NCI-H82 treated with DMSO at 0.1 percent for 48 hours (cell line): ENCODE measurements around the gene PEMT.

Experiments used
- DNase-seq: peaks from one replicate; lab custom pipeline; 2025; ENCODE audit not compliant: unreplicated experiment; lab: John Stamatoyannopoulos, UW

PEMT gene

DNA sequence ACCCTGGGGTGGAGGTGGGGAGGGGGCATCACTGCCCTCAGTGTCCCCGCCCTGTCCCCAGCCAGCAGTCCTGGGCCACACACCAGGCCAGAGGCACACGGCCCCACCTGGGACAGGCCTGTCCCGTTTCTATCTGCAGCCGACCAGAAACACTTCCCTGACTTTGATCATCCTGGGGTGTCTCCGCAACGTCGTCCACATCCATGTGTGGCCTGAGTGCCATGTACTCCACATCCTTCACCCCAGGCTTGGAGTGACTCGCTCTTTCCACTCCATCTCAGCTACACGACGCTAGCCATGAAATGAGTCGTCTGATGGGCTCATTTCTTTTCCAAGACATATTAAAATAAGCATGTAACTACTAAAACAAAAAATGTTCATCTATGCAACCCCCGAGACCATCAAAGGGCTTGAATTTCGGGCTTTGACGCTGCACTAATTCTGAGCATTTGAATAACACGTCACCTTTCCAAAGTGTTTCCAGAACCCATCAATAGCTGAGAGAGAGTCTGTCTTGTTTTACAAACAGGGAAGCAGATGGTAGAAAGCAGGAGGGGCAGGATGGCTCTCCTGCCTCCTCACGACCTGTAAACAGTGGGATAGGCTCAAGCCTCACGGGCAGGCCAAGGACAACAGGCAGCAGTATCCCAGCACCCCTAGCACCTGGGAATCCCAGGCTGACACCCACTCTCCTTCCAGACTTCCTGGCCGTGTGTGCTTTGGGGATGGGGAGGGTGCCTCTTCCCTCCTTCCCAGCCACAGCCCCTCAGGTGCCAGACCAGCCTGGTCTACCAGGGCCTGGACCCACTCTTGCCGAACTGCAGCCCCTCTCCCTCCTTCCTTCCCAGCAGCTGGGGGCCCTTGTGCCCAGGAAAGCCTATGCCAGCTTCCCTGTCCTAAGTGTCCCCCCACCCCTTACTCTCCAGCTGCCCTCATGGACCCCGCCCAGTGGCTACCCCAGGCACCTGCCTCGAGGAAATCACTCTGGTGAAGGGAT lies 75.3 kb downstream of the PEMT start:
- peak; percentile 30 for DNase-seq

DNA sequence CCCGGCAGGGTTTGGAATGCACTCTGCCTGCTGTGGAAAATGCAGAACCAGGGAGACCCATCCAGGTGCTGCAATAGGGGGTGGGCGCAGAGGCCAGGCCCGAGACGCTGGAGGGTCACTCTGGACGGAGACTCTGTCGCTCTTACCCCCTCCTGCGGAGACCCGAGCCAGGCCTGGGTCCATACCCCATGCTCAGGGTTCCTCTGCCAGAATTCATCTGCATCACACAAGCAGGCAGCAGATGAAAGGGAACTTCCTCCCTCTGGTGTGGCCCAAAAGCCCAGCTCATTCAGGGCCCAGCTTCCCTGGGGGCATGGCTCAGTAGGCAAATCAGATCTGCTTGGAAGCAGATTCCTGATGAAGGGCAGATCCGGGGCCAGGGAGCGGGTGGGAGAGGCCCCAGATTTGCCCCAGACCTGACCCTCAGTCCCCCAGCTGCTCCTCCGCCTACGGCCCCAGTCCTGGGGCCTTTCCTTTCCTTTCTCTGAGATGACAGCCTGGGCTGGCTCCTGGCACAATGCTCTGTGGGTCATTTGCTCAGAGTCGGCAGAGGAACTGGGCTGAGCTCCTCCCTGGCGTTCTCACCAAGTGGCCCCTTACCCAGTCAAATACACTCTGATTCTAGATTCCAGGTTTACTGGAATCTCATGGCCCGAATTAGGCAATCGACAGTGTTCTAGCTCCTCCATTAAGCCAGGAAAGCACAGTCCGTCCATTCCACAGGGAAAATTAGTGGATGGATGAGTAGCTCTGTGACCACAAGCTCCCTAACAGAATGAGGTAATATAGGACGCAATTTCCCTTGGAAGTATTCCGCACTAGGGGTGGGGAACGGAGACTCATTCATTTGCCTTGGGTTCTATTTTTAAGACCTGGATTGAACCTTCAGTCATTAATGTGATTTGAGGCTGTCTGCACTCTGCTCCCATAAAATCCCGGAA lies 76.2 kb downstream of the PEMT start:
- DNase-seq, result peak; percentile 31

GRCh38 chr17:17514361-17514992 lies 77.0 kb downstream of the PEMT start:
- no peak for DNase-seq

DNA sequence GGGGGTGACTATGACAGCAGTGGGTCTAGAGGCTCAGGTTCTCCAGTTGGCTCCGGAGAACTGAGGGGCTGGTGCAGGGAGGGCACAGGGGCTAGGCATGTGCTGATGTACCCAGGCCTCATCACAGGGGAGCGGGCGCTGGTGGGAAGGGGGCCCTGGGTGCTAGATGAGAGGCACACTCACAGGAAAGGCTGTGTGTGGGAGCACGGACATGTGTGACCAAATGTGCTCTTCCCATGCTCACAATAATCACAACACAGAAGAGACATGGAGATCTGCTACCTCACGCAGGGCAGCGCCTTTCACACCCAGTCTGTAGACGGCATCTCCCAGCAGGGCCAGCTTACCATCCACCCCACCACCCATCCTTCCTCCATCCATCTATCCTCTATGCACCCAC lies 77.9 kb downstream of the PEMT start:
- no peak for DNase-seq

DNA sequence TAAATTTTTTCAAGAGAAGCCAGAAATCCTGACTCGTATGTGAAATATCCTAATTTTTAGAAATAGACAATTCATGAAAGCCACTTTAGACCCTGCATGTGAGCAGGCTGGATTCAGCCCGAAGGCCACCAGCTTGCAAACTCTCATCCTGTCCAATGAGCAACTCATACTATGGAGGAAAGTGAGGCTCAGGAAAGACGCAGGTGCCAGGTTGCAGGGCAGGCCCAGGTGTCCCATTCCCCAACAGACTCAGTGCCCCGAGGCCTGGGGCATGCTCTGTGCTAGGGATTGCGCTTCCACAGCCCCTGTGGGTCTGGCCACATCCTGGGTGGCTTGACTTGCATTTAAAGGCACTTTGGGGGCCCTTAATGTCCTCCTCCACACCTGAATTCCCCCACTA lies 78.6 kb downstream of the PEMT start:
- no peak for DNase-seq

DNA sequence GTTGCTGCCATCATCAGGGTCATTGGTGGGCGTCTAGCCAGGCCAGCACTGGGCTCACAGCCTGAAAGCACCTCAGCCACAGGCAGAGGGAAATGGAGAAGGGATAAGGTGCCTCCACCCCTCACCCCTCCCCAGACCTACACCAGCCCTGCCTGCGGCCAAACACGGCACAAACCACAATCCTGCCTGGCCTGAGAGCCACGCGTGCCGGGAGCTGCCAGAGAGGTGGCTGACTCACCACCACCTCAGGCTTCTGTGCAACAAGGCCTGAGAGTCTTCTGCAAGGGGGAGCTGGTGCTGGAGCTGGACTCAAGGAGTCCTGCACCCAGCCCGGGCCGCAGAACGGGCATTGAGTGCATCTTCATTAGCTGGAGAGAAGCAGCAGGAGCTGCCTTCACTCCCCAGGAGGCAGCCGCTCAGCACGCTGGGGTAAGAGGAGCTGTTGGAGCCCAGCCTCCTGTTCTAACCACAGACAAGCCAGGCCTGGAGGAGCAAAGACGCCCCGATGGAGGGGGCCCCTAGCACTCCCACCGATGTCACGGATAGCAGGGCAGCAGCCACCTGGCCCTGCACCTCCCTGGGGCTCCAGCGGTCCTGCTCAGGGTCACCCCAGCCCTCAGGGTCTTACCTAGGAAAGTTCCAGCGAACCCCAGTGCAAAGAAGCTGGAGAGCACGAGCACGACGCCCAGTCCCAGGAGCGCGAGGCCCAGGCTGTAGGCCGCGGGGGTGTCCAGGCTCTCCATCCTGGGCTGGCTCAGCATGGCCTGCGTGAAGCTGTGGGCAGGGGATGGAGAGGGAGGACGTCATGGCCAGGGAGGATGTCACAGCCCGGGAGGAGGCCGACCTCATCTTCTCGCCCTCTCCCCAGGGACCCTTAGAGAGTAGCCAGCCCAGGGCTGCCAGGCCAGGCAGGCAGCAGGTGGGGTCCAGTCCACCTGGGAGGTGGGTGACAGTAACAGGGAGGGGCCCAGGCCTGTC lies 79.3 kb downstream of the PEMT start:
- no peak for DNase-seq

DNA sequence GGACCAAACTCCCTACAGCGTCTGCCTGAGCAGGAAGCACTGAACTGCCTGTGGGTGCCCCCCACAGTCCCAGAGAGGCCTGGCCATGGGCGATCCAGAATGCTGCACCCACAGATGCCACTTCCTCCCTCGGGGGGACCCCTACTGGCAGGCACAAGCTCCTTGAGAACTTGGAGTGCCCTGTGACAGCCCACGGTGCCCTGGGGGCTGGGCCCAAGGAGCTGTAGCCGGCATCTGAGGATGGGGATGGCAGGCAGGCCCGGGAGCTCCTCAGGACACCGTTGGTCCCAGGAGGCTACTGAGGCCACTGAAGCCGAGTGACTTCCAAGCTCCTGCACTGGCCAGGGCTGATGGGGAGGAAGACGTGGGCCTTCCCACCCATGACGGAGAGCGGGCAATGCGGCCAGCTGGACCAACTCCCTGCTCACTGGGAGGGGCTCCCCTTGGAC lies 80.2 kb downstream of the PEMT start:
- no peak for DNase-seq

DNA sequence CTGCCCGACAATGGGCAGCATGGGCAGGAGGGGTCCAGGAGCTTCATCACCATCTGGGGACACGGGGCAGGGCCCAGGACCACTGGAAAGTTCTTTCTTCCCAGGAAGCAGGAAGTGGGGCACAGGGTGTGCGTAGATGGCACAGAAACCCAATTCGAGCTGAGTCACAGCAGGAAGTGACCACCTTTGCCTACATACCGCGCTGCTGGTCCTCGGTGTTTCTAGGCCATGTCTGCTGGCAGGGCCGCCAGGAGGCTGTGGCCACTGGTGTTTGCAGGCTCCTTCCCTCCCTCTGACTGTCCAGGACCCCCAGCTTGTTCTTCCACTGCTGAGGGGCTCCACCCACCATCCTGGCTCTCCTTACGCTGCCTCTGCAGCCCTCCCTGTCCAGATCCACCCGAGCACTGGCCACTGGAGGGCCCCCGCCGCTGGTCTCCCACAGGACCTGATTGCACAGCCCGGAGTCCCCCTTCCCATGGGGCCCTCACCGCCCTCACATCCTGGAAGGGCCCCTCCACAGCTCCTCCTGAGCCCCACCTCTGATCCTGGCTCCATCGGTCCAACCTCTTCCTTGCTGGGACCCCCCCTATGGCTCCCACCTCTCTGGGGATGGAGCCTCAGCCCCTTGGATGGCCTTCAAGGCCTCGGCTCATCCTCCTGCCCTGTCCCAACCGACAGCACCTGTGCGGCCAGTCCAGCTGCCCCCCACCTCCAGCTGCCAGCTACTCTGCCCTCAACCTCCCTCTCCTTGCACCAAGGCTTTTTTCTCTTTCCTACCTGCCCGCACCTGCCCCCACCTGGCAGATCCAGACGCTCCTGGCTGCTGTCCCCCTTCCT lies 80.8 kb downstream of the PEMT start:
- DNase-seq, result no peak

- DNase-seq, result no peak
These were observed 81.7 kb downstream of the PEMT start for GRCh38 chr17:17509601-17510425.

DNA sequence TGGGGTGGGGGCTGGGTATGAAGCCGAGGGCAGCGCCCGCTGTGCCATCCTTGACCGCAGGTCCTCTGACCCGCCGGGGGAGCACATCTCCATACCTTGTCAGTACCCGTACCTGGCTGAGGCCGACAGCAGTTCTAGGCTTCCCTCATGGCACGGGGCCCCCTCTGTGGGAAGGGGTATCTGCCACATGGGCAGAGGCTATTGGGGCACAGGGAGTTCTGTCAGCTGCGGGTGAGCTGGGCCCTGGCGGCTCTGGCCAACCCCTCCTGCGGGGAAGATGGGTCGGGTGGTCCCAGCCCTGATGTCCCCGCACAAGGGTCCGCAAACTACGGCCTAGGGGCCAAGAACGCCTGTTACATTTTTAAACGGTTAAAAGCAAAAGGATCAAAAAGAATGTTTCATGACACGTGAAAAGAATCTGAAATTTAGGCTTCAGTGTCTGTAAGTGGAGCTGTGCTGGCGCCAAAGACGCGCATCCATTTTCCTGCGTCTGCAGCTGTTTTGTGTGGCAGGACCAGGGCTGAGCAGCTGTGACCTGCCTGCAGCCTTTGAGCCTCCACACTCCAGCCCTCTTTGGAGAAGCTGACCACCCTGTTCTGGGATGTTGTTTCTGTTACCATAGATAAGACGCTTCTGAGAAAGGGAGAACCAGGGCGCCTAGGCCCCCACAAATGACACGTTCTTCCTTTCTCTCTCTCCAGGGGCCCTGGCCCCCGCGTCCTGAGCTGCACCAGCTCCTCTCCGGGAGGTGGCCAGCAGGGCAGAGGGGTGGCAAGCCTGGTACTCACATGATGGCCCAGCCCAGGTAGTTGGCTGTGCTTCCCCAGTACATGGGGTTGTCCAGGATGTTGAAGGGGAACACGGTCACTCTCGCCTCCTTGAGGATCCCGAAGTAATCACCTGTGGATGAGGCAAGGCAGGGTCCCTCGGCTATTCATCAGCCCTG lies 82.6 kb downstream of the PEMT start:
- no peak for DNase-seq

DNA sequence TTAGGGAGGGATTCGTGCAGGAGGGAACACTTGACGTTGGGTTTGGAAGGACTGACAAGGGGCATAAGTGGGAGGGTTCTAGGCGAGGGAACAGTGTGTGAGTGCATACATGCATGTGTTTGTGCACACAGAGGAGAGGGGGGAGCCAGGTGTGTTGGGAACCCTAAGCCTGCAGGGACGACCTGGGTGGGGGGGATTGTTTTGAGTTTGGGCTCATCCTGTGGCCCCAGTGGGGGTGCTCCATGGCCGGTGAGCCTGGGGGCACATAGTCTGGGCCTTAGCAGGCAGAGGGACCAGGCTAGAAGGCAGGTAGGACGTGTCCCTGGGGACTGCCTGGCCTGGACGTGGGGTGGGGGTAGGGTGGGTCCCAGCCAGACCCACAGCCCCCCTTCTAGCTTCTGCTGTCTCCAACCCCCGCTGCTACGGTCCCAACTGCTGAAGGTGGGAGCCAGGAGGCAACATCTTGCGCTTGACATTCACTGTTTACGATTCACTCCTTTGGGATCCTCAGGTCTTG lies 83.4 kb downstream of the PEMT start:
- no peak for DNase-seq

- no peak for DNase-seq
These were observed 84.0 kb downstream of the PEMT start for GRCh38 chr17:17507465-17508011.

GRCh38 chr17:17506893-17507464 lies 84.5 kb downstream of the PEMT start:
- no peak for DNase-seq

- no peak for DNase-seq
These were observed 85.2 kb downstream of the PEMT start for GRCh38 chr17:17506181-17506741.

GRCh38 chr17:17505610-17506171 lies 85.8 kb downstream of the PEMT start:
- DNase-seq, result no peak

GRCh38 chr17:17505151-17505550 lies 86.4 kb downstream of the PEMT start:
- no peak for DNase-seq
